ENCODE data around the gene FGF18. TPM values are rescaled to one million over a fixed set of nuclear protein-coding genes. Genes with fewer than 3 reads are reported as not detected.

FGF18 gene
- total and polyA plus RNA-seq, 2 experiments from 2014 or later: 0.09 TPM; not detected in 1

DNA sequence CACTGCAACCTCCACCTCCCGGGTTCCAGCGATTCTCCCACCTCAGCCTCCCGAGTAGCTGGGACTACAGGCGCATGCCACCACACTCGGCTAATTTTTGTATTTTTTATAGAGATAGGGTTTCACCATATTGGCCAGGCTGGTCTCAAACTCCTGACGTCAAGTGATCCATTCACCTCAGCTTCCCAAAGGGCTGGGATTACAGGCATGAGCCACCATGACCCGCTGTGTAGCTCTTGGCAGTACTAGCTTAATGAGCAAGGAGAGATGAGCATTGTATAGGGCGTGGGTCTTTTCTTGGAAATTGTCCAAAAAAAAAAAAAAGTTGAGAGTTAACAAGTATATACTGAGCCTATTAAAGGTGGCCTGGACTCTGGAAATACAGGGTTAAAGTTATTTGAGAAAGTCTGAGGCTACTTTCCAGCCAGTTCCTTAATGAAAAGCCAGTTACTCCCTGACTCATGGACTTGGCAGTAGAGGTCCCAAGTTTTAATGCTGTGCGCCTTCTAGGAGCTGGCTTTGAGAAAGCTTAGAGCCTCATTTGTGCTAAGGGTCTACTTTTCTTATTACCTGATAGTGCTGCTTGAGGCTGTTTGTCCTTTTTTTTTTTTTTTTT, 4.2 kb upstream of the FGF18 start:
- Histone ChIP-seq H3K27ac (no peak overlapping the region), H3K9me3 (ENCODE audit: low read depth) (no peaks in the 10 kb centered on the region), H2AFZ (no peak overlapping the region), H3K9ac (no peak overlapping the region), H4K20me1 (ENCODE audit: insufficient read depth) (peaks cover 19% of the 10 kb centered on the region; the same call in 1 of the 2 replicates), H3K4me1 (ENCODE audit: insufficient read depth) (peaks cover 8% of the 10 kb centered on the region), H3F3A (ENCODE audit: insufficient read depth) (peaks cover 79% of the 10 kb centered on the region), H3K9me2 (ENCODE audit: insufficient read depth) (no peaks in the 10 kb centered on the region), H3K79me2 (ENCODE audit: insufficient read depth) (peaks cover 26% of the 10 kb centered on the region), H3K27me3 (replicated peaks; ENCODE audit: insufficient read depth) (no peaks in the 10 kb centered on the region), H3K4me3 (no peak overlapping the region), H3K4me2 (ENCODE audit: unreplicated experiment) (no peak overlapping the region), H3K36me3 (ENCODE audit: low read depth) (peaks cover 34% of the 10 kb centered on the region)
- TF ChIP-seq EZH2 (IDR thresholded peaks at IDR 0.05; ENCODE audit: insufficient read depth, poor library complexity, severe bottlenecking) (no peak), EZH2phosphoT487 (IDR thresholded peaks at IDR 0.05; ENCODE audit: insufficient read depth, low read depth) (no peak)
- in situ Hi-C loops (cut with MboI): loop anchor here (10.0 to 25.0 kb wide), 3 partner anchors 422 to 622 kb away; no protein-coding TSS in a partner anchor
- DNase-seq: peak; percentile 60
- WGBS, 2 experiments (ENCODE audit: low coverage in 1 of 2, low lambda C conversion rate in 2 of 2, missing lambda C conversion rate in 2 of 2): 69 to 72% methylated on average over 8 to 9 of the region's 9 CpGs

- no peaks in the 10 kb centered on the region for H3K9me3 ChIP-seq (ENCODE audit: low read depth)
- H3F3A ChIP-seq (ENCODE audit: insufficient read depth): peaks cover 70% of the 10 kb centered on the region
- H3K9ac ChIP-seq: no peak overlapping the region
- no peak overlapping the region for H3K4me2 ChIP-seq (ENCODE audit: unreplicated experiment)
- H3K4me3 ChIP-seq: no peak overlapping the region
- H3K27me3 ChIP-seq (replicated peaks; ENCODE audit: insufficient read depth): no peaks in the 10 kb centered on the region
- no peak overlapping the region for H2AFZ ChIP-seq
- no peak for DNase-seq
- H4K20me1 ChIP-seq (ENCODE audit: insufficient read depth): peaks cover 12% of the 10 kb centered on the region; the same call in 1 of the 2 replicates
- in situ Hi-C loops (cut with MboI): loop anchor here (10.0 to 25.0 kb wide), 3 partner anchors 421 to 621 kb away; no protein-coding TSS in a partner anchor
- H3K79me2 ChIP-seq (ENCODE audit: insufficient read depth): peaks cover 16% of the 10 kb centered on the region
- peaks cover 6% of the 10 kb centered on the region; the same call in 1 of the 2 replicates for H3K4me1 ChIP-seq (ENCODE audit: insufficient read depth)
- no peak overlapping the region for H3K27ac ChIP-seq
- TF ChIP-seq EZH2 (IDR thresholded peaks at IDR 0.05; ENCODE audit: insufficient read depth, poor library complexity, severe bottlenecking) (no peak), EZH2phosphoT487 (IDR thresholded peaks at IDR 0.05; ENCODE audit: insufficient read depth, low read depth) (no peak)
- peaks cover 26% of the 10 kb centered on the region for H3K36me3 ChIP-seq (ENCODE audit: low read depth)
- H3K9me2 ChIP-seq (ENCODE audit: insufficient read depth): no peaks in the 10 kb centered on the region
- WGBS, 2 experiments (ENCODE audit: low coverage in 1 of 2, low lambda C conversion rate in 2 of 2, missing lambda C conversion rate in 2 of 2): 88 to 91% methylated on average over 11 of the region's 11 CpGs
Measured at GRCh38 chr5:171416160-171417049, 3.0 kb upstream of the FGF18 start.

GRCh38 chr5:171418316-171418981, 998 bp upstream of the FGF18 start:
- no peak overlapping the region for H3K27ac ChIP-seq
- H3K4me3 ChIP-seq: peak overlapping the region; percentile 63
- in situ Hi-C loops (cut with MboI): loop anchor here (10.0 to 25.0 kb wide), 3 partner anchors 419 to 619 kb away; no protein-coding TSS in a partner anchor
- H3K79me2 ChIP-seq (ENCODE audit: insufficient read depth): peaks cover 2% of the 10 kb centered on the region; the same call in 1 of the 2 replicates
- H3K27me3 ChIP-seq (replicated peaks; ENCODE audit: insufficient read depth): no peaks in the 10 kb centered on the region
- H3K4me2 ChIP-seq (ENCODE audit: unreplicated experiment): peak overlapping the region; percentile 75
- H3K36me3 ChIP-seq (ENCODE audit: low read depth): peaks cover 10% of the 10 kb centered on the region; the same call in 1 of the 2 replicates
- peaks cover 51% of the 10 kb centered on the region for H3F3A ChIP-seq (ENCODE audit: insufficient read depth)
- no peak overlapping the region for H3K9ac ChIP-seq
- 0 out of 2 replicates have a peak overlapping the region, but pooled peaks have one; percentile 18 for H2AFZ ChIP-seq
- peak; percentile 94 for DNase-seq
- H4K20me1 ChIP-seq (ENCODE audit: insufficient read depth): no peaks in the 10 kb centered on the region; the same call in 1 of the 2 replicates
- WGBS, 2 experiments (ENCODE audit: low coverage in 1 of 2, low lambda C conversion rate in 2 of 2, missing lambda C conversion rate in 2 of 2): 16 to 20% methylated on average over 23 to 26 of the region's 26 CpGs
- H3K9me2 ChIP-seq (ENCODE audit: insufficient read depth): no peaks in the 10 kb centered on the region
- H3K4me1 ChIP-seq (ENCODE audit: insufficient read depth): 0 out of 2 replicates have a peak, but pooled peaks cover 6% of the 10 kb centered on the region
- no peaks in the 10 kb centered on the region for H3K9me3 ChIP-seq (ENCODE audit: low read depth)
- TF ChIP-seq EZH2 (IDR thresholded peaks at IDR 0.05; ENCODE audit: insufficient read depth, poor library complexity, severe bottlenecking): no peak
- TF ChIP-seq EZH2phosphoT487 (IDR thresholded peaks at IDR 0.05; ENCODE audit: insufficient read depth, low read depth): no peak

Measured in GM23248 (cell line).